ENCODE results near the gene HACD4. TPM values are rescaled to one million over a fixed set of nuclear protein-coding genes. Genes with fewer than 3 reads are reported as not detected.

Gene HACD4, protein sequence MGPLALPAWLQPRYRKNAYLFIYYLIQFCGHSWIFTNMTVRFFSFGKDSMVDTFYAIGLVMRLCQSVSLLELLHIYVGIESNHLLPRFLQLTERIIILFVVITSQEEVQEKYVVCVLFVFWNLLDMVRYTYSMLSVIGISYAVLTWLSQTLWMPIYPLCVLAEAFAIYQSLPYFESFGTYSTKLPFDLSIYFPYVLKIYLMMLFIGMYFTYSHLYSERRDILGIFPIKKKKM
- 1.7 and 7.9 TPM in 2 replicates for total RNA-seq

GRCh38 chr9:21031091-21031807 lies at the start of gene HACD4:
Gene HACD4, minus strand, starts transcription at chr9:21031640. Its CDS starts 50 bp downstream, at chr9:21031590.

GRCh38 chr9:21077781-21078180 lies 46.3 kb upstream of the HACD4 start, which contains the start of gene IFNB1:
Gene IFNB1, minus strand, starts transcription at chr9:21077942. Its CDS starts 73 bp downstream, at chr9:21077869.

Other genes with a start within 250 kb of the HACD4 start
- gene IFNB1, start 46.3 kb upstream of the HACD4 start, total RNA-seq, result under 0.01 TPM in 1 of 2 replicates, not detected in the other
- not detected in 2 replicates for gene IFNW1, start 110.2 kb upstream of the HACD4 start, total RNA-seq
- not detected in 2 replicates for gene IFNA21, start 135.0 kb upstream of the HACD4 start, total RNA-seq
- gene IFNA4, start 155.9 kb upstream of the HACD4 start, total RNA-seq, result not detected in 2 replicates
- not detected in 2 replicates for gene IFNA7, start 170.6 kb upstream of the HACD4 start, total RNA-seq
- gene IFNA10, start 175.5 kb upstream of the HACD4 start, total RNA-seq, result not detected in 2 replicates
- gene IFNA16, start 185.7 kb upstream of the HACD4 start, total RNA-seq, result not detected in 2 replicates
- not detected in 2 replicates for gene IFNA17, start 196.6 kb upstream of the HACD4 start, total RNA-seq
- gene IFNA14, start 208.4 kb upstream of the HACD4 start, total RNA-seq, result not detected in 2 replicates